CD4-positive, alpha-beta T cell treated with Interleukin-15 for 4 hours (primary cell): Measurements from ENCODE around the gene CACNA1A.
"Not testable (repeated sequence)": the region's sequence is repeated elsewhere in the genome, so short reads cannot be mapped to it uniquely, and the experiment has no call there.

Experiments used
- DNase-seq: peaks from one replicate; pipeline ENCODE4 v3.0.0-alpha.2; 2020; ENCODE audit warnings: low spot score

CACNA1A gene

GRCh38 chr19:13506471-13506820 is at the start of gene CACNA1A:
TSS of gene CACNA1A (minus strand) at chr19:13506479. CDS start at chr19:13506224, 255 bp downstream.
- no peak for DNase-seq

DNA sequence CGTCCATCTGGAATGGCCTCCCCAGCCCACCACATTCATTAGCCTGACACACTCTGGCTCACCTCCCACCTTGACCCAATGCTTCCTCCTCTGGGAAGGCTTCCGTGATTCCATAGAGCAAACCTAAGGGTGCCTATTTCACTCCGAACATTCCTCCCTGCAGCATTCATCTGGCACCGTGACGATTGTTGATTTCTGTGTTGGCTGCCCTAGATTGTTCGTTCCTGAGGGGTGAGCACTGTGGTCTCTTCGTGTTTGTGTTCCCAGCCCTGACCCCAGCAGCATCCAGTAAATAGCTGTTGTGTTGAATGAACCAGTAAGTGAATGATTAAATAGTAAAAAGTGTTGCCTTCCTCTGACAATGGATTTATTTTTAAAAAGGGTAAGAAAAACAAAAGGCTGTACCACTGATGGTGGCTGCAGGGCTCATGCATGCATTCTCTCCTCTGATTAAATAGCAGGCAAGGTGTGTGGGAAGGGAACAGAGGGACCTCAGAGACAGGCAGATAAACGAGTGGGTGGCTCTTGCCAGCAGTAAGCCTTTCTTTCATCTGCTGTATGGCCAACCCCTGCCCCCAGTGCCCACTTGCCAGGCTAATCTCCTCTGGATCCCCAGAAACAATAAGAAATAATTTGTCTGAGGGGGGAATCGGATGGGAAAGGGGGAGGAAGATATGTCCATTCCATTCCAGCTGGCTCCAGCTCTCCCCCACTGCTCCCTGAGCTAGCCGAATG is 48.4 kb upstream of the CACNA1A start:
- DNase-seq, result no peak

DNA sequence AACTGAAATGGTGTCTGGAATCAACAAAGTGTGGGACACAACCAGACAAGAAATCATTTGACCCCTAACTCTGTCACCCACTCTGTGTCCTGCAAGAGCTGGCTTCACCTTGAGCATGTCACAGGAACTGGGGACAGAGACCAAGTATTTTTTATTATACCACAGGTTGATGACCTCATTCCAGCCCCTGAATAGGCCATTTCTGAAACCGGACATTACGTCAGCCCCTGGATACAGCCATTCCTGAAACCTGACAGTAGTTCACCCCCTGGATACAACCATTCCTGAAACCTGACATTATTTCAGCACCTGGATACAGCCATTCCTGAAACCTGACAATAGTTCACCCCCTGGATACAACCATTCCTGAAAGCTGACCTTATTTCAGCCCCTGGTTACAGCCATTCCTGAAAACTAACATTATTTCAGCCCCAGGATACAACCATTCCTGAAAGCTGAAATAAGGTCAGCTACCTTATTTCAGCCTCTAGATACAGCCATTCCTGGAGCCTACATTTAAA is 47.7 kb upstream of the CACNA1A start:
- no peak for DNase-seq

DNA sequence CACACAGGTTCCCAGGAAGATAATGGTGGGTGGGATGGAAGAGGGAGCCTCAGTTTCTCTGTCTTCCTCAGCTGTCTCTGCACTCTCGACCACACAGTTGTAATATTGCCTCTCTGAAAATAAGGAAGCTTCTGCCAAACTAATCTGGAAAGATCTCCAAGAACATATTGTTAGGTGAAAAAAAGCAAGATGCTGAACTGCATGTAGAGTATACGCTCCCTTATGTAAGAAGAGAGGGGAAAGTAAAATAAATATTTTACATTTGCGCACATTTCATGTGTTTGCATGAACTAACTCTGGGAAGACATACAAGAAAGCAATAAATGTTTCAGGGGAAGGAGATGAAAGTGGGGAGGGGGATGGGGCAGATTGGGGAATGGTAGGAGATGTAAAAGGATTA is 41.9 kb upstream of the CACNA1A start:
- DNase-seq, result no peak

DNA sequence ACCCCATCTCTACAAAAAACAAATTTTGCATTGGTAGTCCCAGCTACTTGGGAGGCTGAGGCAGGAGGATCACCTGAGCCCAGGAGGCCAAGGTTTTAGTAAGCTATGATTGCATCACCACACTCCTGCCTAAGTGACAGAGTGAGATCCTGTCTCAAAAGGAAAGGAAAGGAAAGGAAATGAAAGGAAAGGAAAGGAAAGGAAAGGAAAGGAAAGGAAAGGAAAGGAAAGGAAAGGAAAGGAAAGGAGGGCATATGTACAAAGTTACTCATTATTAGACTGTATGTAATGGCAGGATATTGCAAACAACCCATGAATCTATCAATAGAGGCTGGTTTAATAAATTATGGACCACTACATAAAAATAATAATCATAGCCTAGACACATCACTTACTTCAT is 40.8 kb upstream of the CACNA1A start:
- DNase-seq, result no peak

- no peak for DNase-seq
Measured at GRCh38 chr19:13544423-13544822, 38.1 kb upstream of the CACNA1A start.

DNA sequence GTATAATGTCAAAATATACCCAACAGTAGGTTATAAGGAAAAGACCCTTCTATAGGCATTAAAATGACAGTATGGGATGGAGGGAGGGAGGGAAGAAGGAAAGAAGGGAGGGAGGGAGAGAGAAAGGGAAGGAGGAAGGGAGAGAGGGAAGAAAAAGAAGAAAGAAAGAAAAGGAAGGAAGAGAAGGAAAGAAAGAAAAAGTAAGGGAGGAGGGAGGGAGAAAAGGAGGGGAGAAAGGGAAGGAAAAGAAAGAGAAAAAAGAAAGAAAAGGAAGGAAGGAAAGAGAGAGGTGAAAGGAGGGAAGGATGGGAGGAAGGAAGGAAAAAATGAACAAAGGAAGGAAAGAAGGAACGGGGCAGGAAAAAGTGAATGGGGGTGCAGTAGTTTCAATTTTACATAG is 35.3 kb upstream of the CACNA1A start:
- DNase-seq, result no peak

- DNase-seq, result no peak
Measured at GRCh38 chr19:13539332-13539731, 33.1 kb upstream of the CACNA1A start.

DNA sequence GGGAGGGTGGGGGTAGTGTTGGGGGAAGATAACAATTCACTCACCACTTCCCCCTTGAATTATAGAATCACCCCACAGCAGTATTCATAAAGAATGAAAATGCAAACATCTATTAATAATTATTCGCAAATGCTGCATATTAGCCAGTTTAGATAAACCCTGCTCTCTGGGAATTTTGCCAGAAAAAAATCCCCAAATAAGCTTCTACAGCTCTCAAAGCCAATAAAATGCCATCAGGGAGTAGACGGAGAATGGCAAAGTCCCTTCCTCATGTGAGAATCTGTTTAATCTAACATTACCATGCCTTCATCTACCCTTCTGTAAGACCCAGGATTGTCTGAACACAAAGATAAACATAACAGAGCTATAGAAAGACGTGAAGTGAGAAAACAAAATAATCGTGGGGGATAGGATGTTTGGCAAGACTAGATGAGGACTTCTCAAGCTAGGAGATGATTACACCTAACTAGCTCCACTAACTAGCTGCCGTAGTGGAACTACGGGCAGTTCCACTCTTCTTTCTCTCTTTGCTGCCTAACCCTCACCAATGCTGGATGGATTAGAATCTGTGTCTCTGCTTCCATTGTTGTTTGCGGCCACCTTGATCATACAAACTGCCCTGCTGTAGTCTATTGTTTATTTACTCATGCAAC is 32.4 kb upstream of the CACNA1A start:
- no peak for DNase-seq

DNA sequence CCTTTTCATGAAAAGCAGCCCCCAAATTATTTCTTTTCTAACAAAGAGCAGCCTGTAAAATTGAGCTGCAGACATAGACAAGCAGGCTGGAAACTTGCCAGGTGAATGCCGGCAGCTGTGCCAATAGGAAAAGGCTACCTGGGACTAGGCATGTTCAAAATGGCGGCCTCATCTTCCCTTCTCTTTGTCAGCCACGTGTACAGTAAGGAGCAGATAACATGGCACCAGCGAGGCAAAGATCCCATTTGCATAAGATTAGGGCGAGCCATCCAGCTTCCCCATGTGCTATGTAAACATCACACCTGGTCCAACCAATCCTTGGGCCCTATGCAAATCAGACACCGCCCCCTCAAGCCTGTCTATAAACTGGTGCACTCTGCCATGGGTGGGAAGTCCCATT is 31.2 kb upstream of the CACNA1A start:
- no peak for DNase-seq

DNA sequence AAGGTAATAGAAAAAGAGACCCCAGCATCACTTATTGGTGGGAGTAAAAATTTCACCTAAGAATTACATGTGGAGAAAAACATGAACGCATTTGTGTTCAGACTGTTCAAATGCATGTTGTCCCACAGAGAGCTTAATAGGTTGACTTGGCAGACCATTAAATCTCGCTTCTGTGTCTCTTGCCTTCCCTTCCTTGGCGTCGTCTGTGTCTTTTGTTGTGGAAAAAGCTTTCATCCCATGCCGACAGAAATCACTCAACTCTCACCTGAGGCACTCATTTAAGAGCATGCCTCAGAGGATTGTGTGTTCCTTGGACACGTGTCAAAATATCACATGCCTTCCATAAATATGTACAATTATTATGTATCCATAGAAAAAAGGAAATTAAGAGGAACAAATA is 24.4 kb upstream of the CACNA1A start:
- no peak for DNase-seq

DNA sequence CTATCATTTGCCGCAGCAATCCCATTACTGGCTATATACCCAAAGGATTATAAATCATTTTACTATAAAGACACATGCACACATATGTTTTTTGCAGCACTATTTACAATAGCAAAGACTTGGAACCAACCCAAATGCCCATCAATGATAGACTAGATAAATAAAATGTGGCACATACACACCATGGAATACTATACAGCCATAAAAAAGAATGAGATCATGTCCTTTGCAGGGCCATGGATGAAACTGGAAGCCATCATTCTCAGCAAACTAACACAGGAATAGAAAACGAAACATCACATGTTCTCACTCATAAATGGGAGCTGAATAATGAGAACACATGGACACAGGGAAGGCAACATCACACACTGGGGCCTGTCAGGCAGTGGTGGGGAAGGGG is 23.4 kb upstream of the CACNA1A start:
- DNase-seq, result not testable (repeated sequence)

GRCh38 chr19:13526552-13526951 is 20.3 kb upstream of the CACNA1A start:
- no peak for DNase-seq

DNA sequence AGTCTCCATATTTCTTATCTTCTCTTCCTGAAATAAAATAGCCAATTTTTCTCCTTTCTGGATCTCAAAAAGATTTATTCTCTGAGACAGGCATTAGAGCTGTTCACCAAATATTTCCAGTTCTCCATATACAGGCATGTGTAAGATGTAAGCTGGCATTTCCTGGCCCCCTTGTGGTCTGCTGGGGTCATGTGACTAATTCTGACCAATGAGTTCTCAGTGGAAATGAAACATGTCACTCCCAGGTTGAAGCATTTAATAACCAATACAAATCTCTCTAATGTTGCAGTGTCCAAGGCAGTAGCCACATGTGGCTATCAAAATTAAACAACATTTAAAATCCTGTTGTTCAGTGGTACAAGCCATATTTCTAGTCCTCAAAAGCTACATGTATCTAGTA is 14.8 kb upstream of the CACNA1A start:
- DNase-seq, result no peak

DNA sequence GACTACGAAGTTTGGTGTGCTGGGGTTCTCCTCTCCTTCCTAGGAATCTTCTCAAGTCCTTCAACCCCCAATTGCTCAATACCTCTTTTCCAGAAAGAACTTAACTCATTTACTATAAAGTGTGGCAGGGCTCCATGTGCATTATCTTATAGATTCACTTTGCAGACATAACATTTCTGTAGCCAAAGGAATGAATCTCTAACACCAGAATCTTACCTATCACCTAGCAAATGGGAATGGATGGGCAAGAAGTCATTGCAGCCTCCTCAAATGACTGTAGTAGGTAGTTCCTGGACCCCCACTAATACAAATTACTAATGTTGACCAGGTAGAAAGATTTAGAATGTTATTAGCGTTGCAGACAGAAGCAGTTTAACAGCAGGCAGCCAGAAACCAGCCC is 5.7 kb upstream of the CACNA1A start:
- no peak for DNase-seq

- no peak for DNase-seq
Measured at GRCh38 chr19:13507053-13507611, 853 bp upstream of the CACNA1A start.

GRCh38 chr19:13505761-13506470 is 363 bp downstream of the CACNA1A start:
- DNase-seq, result no peak

DNA sequence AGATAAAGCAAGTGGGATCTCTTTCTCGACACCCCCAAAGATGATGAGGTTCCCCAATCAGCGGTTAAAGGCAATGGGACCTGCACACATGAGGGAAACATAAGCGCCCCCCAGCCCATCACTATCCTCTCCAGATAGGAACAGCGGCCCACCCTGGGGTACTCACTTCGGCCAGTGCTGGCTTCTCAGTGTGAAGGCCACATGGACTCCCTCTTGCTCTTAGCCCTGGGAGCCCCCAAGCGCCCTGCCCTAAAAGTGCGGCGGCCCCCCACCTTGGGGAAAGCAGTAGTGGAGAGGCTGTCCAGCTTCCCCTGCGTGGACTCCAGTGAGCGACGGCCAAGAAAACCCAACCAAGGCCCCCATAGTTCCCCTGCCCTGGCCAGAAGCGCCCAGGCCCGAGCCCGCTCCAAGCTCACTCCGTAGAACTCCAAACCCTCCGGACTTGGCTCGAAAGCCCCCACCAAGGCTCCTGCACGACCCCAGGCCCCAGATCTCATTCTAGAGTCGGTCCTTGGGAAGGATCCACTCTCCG is 1.0 kb downstream of the CACNA1A start:
- no peak for DNase-seq

DNA sequence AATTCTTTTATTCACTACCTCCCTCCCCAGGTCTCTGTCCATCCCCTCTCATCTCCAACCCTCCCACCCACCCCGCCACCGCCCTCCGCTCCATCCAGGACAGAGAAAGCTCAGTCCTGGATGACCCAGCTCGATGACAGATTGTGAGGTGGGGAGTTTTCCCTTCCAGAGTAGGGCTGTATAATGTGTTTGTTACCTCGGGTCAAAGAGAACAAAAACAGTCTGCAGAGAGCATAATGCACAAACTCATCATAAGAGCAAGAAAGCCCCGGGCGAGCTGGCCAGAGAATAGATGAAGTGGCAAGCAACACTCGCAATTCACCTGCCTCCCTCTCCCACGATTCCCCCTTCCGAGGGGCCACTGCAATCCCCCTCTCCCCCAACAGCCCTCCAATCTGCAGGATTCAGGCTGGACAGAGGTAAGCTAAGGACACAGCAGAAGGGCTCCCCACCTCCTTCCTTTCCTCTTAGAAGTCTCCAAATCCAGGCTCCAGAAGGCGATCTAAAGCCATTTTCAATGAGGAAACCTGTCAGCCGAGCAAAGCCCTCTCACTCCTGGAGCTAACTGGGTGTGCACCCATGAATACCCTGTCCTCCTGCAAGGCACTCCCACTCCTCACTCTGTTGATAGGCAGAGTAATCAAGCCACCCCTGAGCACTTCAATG is 2.6 kb downstream of the CACNA1A start:
- no peak for DNase-seq

DNA sequence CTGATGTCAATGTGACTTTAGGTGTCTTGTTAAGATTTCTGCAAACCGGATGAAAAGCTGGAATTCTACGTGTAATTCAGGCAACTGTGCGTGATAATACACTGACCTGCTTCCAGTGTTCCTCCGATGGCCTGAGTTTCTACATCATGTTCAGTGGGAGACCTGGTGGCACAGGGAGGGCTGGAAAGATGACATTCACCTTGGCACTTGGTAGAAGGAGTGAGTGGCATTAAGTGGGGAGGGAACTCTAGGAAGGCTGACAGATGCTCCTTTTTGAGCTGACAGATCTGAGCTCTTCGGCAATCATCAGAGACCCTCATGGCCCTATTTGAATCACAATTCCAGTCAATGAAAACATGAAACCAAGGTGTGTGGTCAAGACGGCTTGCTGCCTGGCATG is 4.0 kb downstream of the CACNA1A start:
- DNase-seq, result no peak

DNA sequence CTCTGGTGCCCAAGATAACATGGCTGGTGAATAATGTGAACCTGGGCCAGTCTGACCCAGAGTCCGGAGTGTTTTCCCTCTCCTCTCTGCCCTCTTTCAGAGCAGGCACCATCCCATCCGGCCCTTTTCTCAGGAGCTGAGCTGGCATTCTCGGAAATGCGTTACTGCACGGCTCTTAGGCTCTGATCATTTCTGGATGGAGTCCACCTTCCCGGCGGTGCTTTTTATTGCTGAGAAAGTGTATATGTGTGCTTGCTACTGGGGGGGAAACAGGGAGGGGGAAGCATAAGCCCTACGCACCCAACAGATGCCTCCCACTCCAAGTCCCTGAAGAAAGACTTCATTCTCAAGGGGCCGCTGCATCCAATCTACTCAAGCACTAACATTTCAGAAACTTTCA is 6.6 kb downstream of the CACNA1A start:
- no peak for DNase-seq
